ENCODE results near the gene HACD4.
"Not testable (repeated sequence)": the region's sequence is repeated elsewhere in the genome, so short reads cannot be mapped to it uniquely, and the experiment has no call there.

The HACD4 gene

GRCh38 chr9:20973246-20973947 lies 58.0 kb downstream of the HACD4 start:
- DNase-seq (ENCODE audit: low spot score), result not testable (repeated sequence)

GRCh38 chr9:20972684-20973083 lies 58.8 kb downstream of the HACD4 start:
- DNase-seq (ENCODE audit: low spot score), result no peak

GRCh38 chr9:20962536-20963225 lies 68.8 kb downstream of the HACD4 start:
- DNase-seq (ENCODE audit: low spot score), result no peak

- no peak for DNase-seq (ENCODE audit: low spot score)
These were observed 80.7 kb downstream of the HACD4 start for GRCh38 chr9:20950707-20951106.
